HCT116 (cell line): ENCODE measurements around the gene CUBN. TPM values are rescaled to one million over a fixed set of nuclear protein-coding genes. Genes with fewer than 3 reads are reported as not detected.

Experiments used
- ATAC-seq: fragments of 200-7000 bp; cut with Tn5 transposase; 2 replicates; pipeline ENCODE4 v1.9.1; 2020; ENCODE audit warnings: mild to moderate bottlenecking, moderate library complexity
- BruUV-seq: library from RNA; stranded (reverse); fragments of 400-500 nt; replicated peaks from 2 replicates; lab custom pipeline; 2021; lab: Mats Ljungman, UMichigan
- CTCF ChIA-PET: fragments of 300-600 bp; sonication (Branson Sonifier 250); formaldehyde crosslinking; loops from one replicate; lab custom pipeline; 2021; ENCODE audit warnings: antibody characterized with exemption; lab: Charles Lee
- POLR2A ChIA-PET: fragments of 300-600, 350-600 bp; sonication (Branson Sonifier 250); formaldehyde crosslinking; loops from one replicate; lab custom pipeline; 2021; ENCODE audit warnings: antibody characterized with exemption; lab: Charles Lee
- RAD21 ChIA-PET, 2 experiments: fragments of 300-600 bp; sonication (Branson Sonifier 250); formaldehyde crosslinking; loops; one replicate each; lab custom pipeline; 2023; ENCODE audit warnings: low total read pairs in 2 of 2; ENCODE audit not compliant: uncharacterized antibody in 2 of 2, unreplicated experiment in 2 of 2, low non-redundant PET in 1 of 2; lab: Charles Lee
- DNase-seq: peaks from one replicate; pipeline ENCODE4 v3.0.0-alpha.2; 2010; ENCODE audit warnings: low read depth, low spot score
- H2AFZ ChIP-seq: fragments of 200-600 bp; shearing (Covaris generic), sonication (generic); 2 replicates; pipeline ENCODE4 v1.6.1; 2017; ENCODE audit warnings: low read depth, mixed run types, mixed read lengths, antibody characterized with exemption, low read length; ENCODE audit not compliant: poor library complexity, severe bottlenecking
- H3K27ac ChIP-seq: 2 replicates; pipeline ENCODE4 v1.5.1; 2012; ENCODE audit warnings: low read depth, low read length
- H3K27me3 ChIP-seq: fragments of 200-600 bp; sonication (generic); 2 replicates; pipeline ENCODE4 v1.6.1; 2016; ENCODE audit warnings: mixed run types, low read length, mixed read lengths; ENCODE audit not compliant: insufficient read depth
- H3K36me3 ChIP-seq, 2 experiments: fragments of 200-500 bp in 1 of 2; fragments of 200-600 bp in 1 of 2; sonication (Bioruptor generic) in 1 of 2; sonication (generic) in 1 of 2; 2 replicates each; pipeline versions ENCODE4 v1.5.1 to v1.6.1; 2014 to 2016; ENCODE audit warnings: low read length in 2 of 2, inconsistent platforms in 1 of 2, mixed read lengths in 1 of 2, mixed run types in 1 of 2; ENCODE audit not compliant: insufficient read depth in 2 of 2, control insufficient read depth in 1 of 2
- H3K4me1 ChIP-seq, 2 experiments: fragments of 200-600 bp in 1 of 2; sonication (generic) in 1 of 2; 2 replicates each; pipeline versions ENCODE4 v1.5.1 to v1.6.1; 2012 to 2017; ENCODE audit warnings: low read length in 2 of 2, inconsistent platforms in 1 of 2, mild to moderate bottlenecking in 1 of 2, mixed read lengths in 1 of 2, mixed run types in 1 of 2, moderate library complexity in 1 of 2; ENCODE audit not compliant: insufficient read depth in 2 of 2, control insufficient read depth in 1 of 2
- H3K4me2 ChIP-seq: fragments of 200-600 bp; sonication (generic); 2 replicates; pipeline ENCODE4 v1.6.1; 2017; ENCODE audit warnings: mixed run types, low read length, mixed read lengths
- H3K4me3 ChIP-seq, 2 experiments: fragments of 200-600 bp in 1 of 2; sonication (generic) in 1 of 2; replicated peaks in 1 of 2; 2 replicates each; pipeline ENCODE4 v1.5.1; 2011 to 2016; ENCODE audit warnings: low read length in 2 of 2, control low read depth in 1 of 2, low read depth in 1 of 2, mild to moderate bottlenecking in 1 of 2, mixed read lengths in 1 of 2, mixed run types in 1 of 2
- H3K79me2 ChIP-seq: fragments of 200-600 bp; sonication (generic); 2 replicates; pipeline ENCODE4 v1.6.1; 2017; ENCODE audit warnings: mild to moderate bottlenecking, mixed run types, low read length, moderate library complexity, mixed read lengths; ENCODE audit not compliant: insufficient read depth
- H3K9ac ChIP-seq: fragments of 200-600 bp; sonication (generic); 2 replicates; pipeline ENCODE4 v1.6.1; 2016; ENCODE audit warnings: low read length, mixed read lengths
- H3K9me2 ChIP-seq: fragments of 200-600 bp; sonication (generic), shearing (Covaris generic); 2 replicates; pipeline ENCODE4 v1.6.1; 2017; ENCODE audit warnings: mixed run types, mild to moderate bottlenecking, moderate library complexity; ENCODE audit not compliant: insufficient read depth
- H3K9me3 ChIP-seq, 2 experiments: fragments of 200-500 bp in 1 of 2; fragments of 200-600 bp in 1 of 2; sonication (Bioruptor generic) in 1 of 2; sonication (generic) in 1 of 2; 2 replicates each; pipeline ENCODE4 v1.6.1; 2014 to 2017; ENCODE audit warnings: low read length in 2 of 2, mixed read lengths in 2 of 2, inconsistent platforms in 1 of 2, low read depth in 1 of 2, mild to moderate bottlenecking in 1 of 2, mixed run types in 1 of 2, moderate library complexity in 1 of 2; ENCODE audit not compliant: control insufficient read depth in 1 of 2, insufficient read depth in 1 of 2
- H4K20me1 ChIP-seq: fragments of 200-600 bp; sonication (generic), shearing (Covaris generic); 2 replicates; pipeline ENCODE4 v1.6.1; 2017; ENCODE audit warnings: mixed run types, mild to moderate bottlenecking, moderate library complexity; ENCODE audit not compliant: insufficient read depth
- CBX3 ChIP-seq: IDR thresholded peaks from 2 replicates; pipeline ENCODE4 v1.6.1; 2012; ENCODE audit warnings: low read depth
- CEBPB ChIP-seq: IDR thresholded peaks from 2 replicates; pipeline ENCODE4 v1.6.1; 2012; ENCODE audit warnings: low read depth
- EZH2 ChIP-seq: fragments of 200-600 bp; sonication (generic); IDR thresholded peaks from 2 replicates; pipeline ENCODE4 v1.6.1; 2017; ENCODE audit warnings: antibody characterized with exemption, mixed run types
- EZH2phosphoT487 ChIP-seq: fragments of 200-600 bp; IDR thresholded peaks from 2 replicates; pipeline ENCODE4 v1.6.1; 2018; ENCODE audit warnings: antibody characterized with exemption, borderline replicate concordance
- FOSL1 ChIP-seq: IDR thresholded peaks from 2 replicates; pipeline ENCODE4 v1.6.1; 2012; ENCODE audit warnings: low read depth
- JUND ChIP-seq: IDR thresholded peaks from 2 replicates; pipeline ENCODE4 v1.6.1; 2012
- RAD21 ChIP-seq: IDR thresholded peaks from 2 replicates; pipeline ENCODE4 v1.6.1; 2012; ENCODE audit warnings: low read depth, mild to moderate bottlenecking
- SIN3A ChIP-seq: IDR thresholded peaks from 2 replicates; pipeline ENCODE4 v1.6.1; 2012; ENCODE audit warnings: low read depth
- SP1 ChIP-seq: IDR thresholded peaks from 2 replicates; pipeline ENCODE4 v1.6.1; 2012; ENCODE audit warnings: low read depth
- SRF ChIP-seq: IDR thresholded peaks from 2 replicates; pipeline ENCODE4 v1.6.1; 2012; ENCODE audit warnings: low read depth
- TCF7L2 ChIP-seq: IDR thresholded peaks from 2 replicates; pipeline ENCODE4 v1.7.0; 2011; ENCODE audit warnings: borderline replicate concordance, inconsistent platforms; ENCODE audit not compliant: insufficient read depth, insufficient read length; ENCODE audit errors: extremely low read depth
- YY1 ChIP-seq: IDR thresholded peaks from 2 replicates; pipeline ENCODE4 v1.6.1; 2011; ENCODE audit warnings: low read length, low read depth, moderate library complexity, mild to moderate bottlenecking; ENCODE audit not compliant: insufficient replicate concordance; ENCODE audit errors: extremely low read depth
- ZFX ChIP-seq: fragments of 450-650 bp; IDR thresholded peaks from 2 replicates; pipeline ENCODE4 v1.6.1; 2017
- ZNF274 ChIP-seq: fragments of 200-500 bp; sonication (Bioruptor generic); IDR thresholded peaks from 2 replicates; pipeline ENCODE4 v1.6.1; 2014; ENCODE audit warnings: mild to moderate bottlenecking, low read depth, low read length, inconsistent platforms
- intact Hi-C: fragments of 100-400 bp; cut with micrococcal nuclease; formaldehyde crosslinking; loops from 2 replicates; pipeline ENCODE4 v1.10.0; 2022
- total RNA-seq: library from RNA; stranded (reverse); gene quantifications from one replicate; pipeline ENCODE4 v1.2.1, GENCODE V29; 2021; ENCODE audit not compliant: unreplicated experiment
- TF ChIP-seq, protein P1 (sequence below): IDR thresholded peaks from 2 replicates; pipeline ENCODE4 v1.6.1; 2012
- TF ChIP-seq, protein P2 (sequence below), 3 experiments: fragments of 200-600 bp in 1 of 3; sonication (generic) in 1 of 3; IDR thresholded peaks in 2 of 3; conservative IDR thresholded peaks in 1 of 3; 2 replicates each; pipeline ENCODE4 v1.5.1; 2012 to 2017; ENCODE audit warnings: low read depth in 2 of 3, low read length in 2 of 3, antibody characterized with exemption in 1 of 3, borderline replicate concordance in 1 of 3, control low read depth in 1 of 3, mild to moderate bottlenecking in 1 of 3, mixed read lengths in 1 of 3, mixed run types in 1 of 3, moderate library complexity in 1 of 3; ENCODE audit not compliant: insufficient read depth in 1 of 3
- TF ChIP-seq, protein P3 (sequence below): IDR thresholded peaks from 2 replicates; pipeline ENCODE4 v1.6.1; 2012
- TF ChIP-seq, protein P4 (sequence below): IDR thresholded peaks from 2 replicates; pipeline ENCODE4 v1.6.1; 2011; ENCODE audit warnings: mild to moderate bottlenecking, low read length, moderate library complexity; ENCODE audit not compliant: insufficient replicate concordance; ENCODE audit errors: extremely low read depth
- TF ChIP-seq, protein P5 (sequence below): IDR thresholded peaks from 2 replicates; pipeline ENCODE4 v1.6.1; 2012; ENCODE audit warnings: low read depth

Gene CUBN
- total RNA-seq, 1 experiment from 2014 or later = 1.2 TPM

DNA sequence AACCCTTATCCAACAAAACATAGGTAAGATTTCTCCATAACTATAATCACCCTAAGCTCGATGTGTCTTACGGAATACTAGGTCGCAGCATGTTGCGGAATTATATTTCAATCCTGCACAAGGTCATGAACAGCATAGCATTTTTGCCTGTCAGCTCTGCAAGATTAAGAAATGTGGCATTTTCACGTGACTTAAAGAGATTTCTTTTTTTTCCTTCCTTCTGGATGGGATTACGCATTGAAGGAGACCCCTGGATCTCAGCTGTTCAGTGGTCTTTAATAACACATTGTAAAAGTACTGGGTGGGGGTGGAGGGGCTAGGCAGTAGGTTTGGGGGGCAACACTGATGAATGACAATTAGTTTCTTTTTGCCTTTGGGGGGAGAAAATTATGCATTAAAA lies 106.7 kb downstream of the CUBN start:
- H3K4me1 ChIP-seq = peaks cover 10 to 34% of the 10 kb centered on the region in 2 experiments; a peak in 3 of 4 replicates
- intact Hi-C loops = no loop called here
- BruUV-seq = no TSS peak
- RAD21 ChIA-PET = interaction anchor here (0.7 kb wide), 2 partner anchors 113 to 206 kb away, joined by 6 read pairs; no protein-coding TSS in a partner anchor
- H3K4me3 ChIP-seq = no peak overlapping the region
- TF ChIP-seq, protein P1, sequence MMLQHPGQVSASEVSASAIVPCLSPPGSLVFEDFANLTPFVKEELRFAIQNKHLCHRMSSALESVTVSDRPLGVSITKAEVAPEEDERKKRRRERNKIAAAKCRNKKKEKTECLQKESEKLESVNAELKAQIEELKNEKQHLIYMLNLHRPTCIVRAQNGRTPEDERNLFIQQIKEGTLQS = no peak
- TF ChIP-seq EZH2 = no peak
- TF ChIP-seq FOSL1 = no peak
- no peak for TF ChIP-seq JUND
- no peak for TF ChIP-seq SP1
- no peak for TF ChIP-seq EZH2phosphoT487
- no peak for TF ChIP-seq CEBPB
- no peak for TF ChIP-seq SRF
- TF ChIP-seq SIN3A = no peak
- no peak for TF ChIP-seq ZFX
- no peak for TF ChIP-seq ZNF274
- TF ChIP-seq, protein P2, sequence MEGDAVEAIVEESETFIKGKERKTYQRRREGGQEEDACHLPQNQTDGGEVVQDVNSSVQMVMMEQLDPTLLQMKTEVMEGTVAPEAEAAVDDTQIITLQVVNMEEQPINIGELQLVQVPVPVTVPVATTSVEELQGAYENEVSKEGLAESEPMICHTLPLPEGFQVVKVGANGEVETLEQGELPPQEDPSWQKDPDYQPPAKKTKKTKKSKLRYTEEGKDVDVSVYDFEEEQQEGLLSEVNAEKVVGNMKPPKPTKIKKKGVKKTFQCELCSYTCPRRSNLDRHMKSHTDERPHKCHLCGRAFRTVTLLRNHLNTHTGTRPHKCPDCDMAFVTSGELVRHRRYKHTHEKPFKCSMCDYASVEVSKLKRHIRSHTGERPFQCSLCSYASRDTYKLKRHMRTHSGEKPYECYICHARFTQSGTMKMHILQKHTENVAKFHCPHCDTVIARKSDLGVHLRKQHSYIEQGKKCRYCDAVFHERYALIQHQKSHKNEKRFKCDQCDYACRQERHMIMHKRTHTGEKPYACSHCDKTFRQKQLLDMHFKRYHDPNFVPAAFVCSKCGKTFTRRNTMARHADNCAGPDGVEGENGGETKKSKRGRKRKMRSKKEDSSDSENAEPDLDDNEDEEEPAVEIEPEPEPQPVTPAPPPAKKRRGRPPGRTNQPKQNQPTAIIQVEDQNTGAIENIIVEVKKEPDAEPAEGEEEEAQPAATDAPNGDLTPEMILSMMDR (IDR thresholded peaks at IDR 0.05 in 2 of 3, conservative IDR thresholded peaks at IDR 0.05 in 1 of 3; ENCODE audit: borderline replicate concordance in 1 of 3, insufficient read depth in 1 of 3, low read depth in 2 of 3, low read length in 2 of 3) = no peak
- TF ChIP-seq YY1 = no peak
- no peak for TF ChIP-seq RAD21
- TF ChIP-seq, protein P3, sequence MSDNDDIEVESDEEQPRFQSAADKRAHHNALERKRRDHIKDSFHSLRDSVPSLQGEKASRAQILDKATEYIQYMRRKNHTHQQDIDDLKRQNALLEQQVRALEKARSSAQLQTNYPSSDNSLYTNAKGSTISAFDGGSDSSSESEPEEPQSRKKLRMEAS = no peak
- TF ChIP-seq, protein P4, sequence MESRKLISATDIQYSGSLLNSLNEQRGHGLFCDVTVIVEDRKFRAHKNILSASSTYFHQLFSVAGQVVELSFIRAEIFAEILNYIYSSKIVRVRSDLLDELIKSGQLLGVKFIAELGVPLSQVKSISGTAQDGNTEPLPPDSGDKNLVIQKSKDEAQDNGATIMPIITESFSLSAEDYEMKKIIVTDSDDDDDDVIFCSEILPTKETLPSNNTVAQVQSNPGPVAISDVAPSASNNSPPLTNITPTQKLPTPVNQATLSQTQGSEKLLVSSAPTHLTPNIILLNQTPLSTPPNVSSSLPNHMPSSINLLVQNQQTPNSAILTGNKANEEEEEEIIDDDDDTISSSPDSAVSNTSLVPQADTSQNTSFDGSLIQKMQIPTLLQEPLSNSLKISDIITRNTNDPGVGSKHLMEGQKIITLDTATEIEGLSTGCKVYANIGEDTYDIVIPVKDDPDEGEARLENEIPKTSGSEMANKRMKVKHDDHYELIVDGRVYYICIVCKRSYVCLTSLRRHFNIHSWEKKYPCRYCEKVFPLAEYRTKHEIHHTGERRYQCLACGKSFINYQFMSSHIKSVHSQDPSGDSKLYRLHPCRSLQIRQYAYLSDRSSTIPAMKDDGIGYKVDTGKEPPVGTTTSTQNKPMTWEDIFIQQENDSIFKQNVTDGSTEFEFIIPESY = no peak
- TF ChIP-seq, protein P5, sequence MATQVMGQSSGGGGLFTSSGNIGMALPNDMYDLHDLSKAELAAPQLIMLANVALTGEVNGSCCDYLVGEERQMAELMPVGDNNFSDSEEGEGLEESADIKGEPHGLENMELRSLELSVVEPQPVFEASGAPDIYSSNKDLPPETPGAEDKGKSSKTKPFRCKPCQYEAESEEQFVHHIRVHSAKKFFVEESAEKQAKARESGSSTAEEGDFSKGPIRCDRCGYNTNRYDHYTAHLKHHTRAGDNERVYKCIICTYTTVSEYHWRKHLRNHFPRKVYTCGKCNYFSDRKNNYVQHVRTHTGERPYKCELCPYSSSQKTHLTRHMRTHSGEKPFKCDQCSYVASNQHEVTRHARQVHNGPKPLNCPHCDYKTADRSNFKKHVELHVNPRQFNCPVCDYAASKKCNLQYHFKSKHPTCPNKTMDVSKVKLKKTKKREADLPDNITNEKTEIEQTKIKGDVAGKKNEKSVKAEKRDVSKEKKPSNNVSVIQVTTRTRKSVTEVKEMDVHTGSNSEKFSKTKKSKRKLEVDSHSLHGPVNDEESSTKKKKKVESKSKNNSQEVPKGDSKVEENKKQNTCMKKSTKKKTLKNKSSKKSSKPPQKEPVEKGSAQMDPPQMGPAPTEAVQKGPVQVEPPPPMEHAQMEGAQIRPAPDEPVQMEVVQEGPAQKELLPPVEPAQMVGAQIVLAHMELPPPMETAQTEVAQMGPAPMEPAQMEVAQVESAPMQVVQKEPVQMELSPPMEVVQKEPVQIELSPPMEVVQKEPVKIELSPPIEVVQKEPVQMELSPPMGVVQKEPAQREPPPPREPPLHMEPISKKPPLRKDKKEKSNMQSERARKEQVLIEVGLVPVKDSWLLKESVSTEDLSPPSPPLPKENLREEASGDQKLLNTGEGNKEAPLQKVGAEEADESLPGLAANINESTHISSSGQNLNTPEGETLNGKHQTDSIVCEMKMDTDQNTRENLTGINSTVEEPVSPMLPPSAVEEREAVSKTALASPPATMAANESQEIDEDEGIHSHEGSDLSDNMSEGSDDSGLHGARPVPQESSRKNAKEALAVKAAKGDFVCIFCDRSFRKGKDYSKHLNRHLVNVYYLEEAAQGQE = no peak
- TF ChIP-seq CBX3 = no peak
- no peak for TF ChIP-seq TCF7L2
- TF ChIP-seq, all 23 proteins: peak for 0
- H3K4me2 ChIP-seq = peak overlapping the region; percentile 58
- H3K9me2 ChIP-seq = no peaks in the 10 kb centered on the region; the same call in 1 of the 2 replicates
- DNase-seq (no peak), ATAC-seq (no peak)
- H3K9ac ChIP-seq = peak overlapping the region; percentile 21
- no peak overlapping the region for H3K27ac ChIP-seq
- H3K79me2 ChIP-seq = no peaks in the 10 kb centered on the region
- no peaks in the 10 kb centered on the region for H3K9me3 ChIP-seq
- no peaks in the 10 kb centered on the region for H3K27me3 ChIP-seq
- peak overlapping the region; percentile 47 for H2AFZ ChIP-seq
- no peaks in the 10 kb centered on the region for H3K36me3 ChIP-seq
- ChIA-PET CTCF (no interaction called here), POLR2A (no interaction called here)
- no peaks in the 10 kb centered on the region for H4K20me1 ChIP-seq
